ENCODE measurements around the gene TDRD15.
"Not testable (repeated sequence)": the region's sequence is repeated elsewhere in the genome, so short reads cannot be mapped to it uniquely, and the experiment has no call there.

Gene TDRD15

GRCh38 chr2:21123473-21124393 is at the start of gene TDRD15:
TDRD15 (plus strand) TSS chr2:21123968; CDS start chr2:21137468, 13,500 bp downstream.
- no peak for DNase-seq

- DNase-seq: no peak
Observed at GRCh38 chr2:21078296-21078695, 45.5 kb upstream of the TDRD15 start.

- DNase-seq: no peak
Observed at GRCh38 chr2:21083482-21083881, 40.3 kb upstream of the TDRD15 start.

- no peak for DNase-seq
Observed at GRCh38 chr2:21084401-21084800, 39.4 kb upstream of the TDRD15 start.

GRCh38 chr2:21092308-21092869 is 31.4 kb upstream of the TDRD15 start:
- DNase-seq: no peak

GRCh38 chr2:21095178-21095577 is 28.6 kb upstream of the TDRD15 start:
- no peak for DNase-seq

- DNase-seq: no peak
Observed at GRCh38 chr2:21095714-21096113, 28.1 kb upstream of the TDRD15 start.

- no peak for DNase-seq
Observed at GRCh38 chr2:21096458-21096857, 27.3 kb upstream of the TDRD15 start.

GRCh38 chr2:21097331-21097730 is 26.4 kb upstream of the TDRD15 start:
- DNase-seq: no peak

- DNase-seq: no peak
Observed at GRCh38 chr2:21098294-21098693, 25.5 kb upstream of the TDRD15 start.

GRCh38 chr2:21099281-21099907 is 24.4 kb upstream of the TDRD15 start:
- DNase-seq: no peak

GRCh38 chr2:21101514-21102155 is 22.1 kb upstream of the TDRD15 start:
- DNase-seq: not testable (repeated sequence)

GRCh38 chr2:21102356-21102755 is 21.4 kb upstream of the TDRD15 start:
- DNase-seq: no peak

GRCh38 chr2:21103274-21103891 is 20.4 kb upstream of the TDRD15 start:
- peak; percentile 29 for DNase-seq

- no peak for DNase-seq
Observed at GRCh38 chr2:21104030-21104660, 19.6 kb upstream of the TDRD15 start.

GRCh38 chr2:21111012-21111411 is 12.8 kb upstream of the TDRD15 start:
- no peak for DNase-seq

- DNase-seq: no peak
Observed at GRCh38 chr2:21117688-21118087, 6.1 kb upstream of the TDRD15 start.

GRCh38 chr2:21118302-21118920 is 5.4 kb upstream of the TDRD15 start:
- DNase-seq: no peak

GRCh38 chr2:21131861-21132260 is 8.1 kb downstream of the TDRD15 start:
- DNase-seq: no peak

GRCh38 chr2:21135585-21135984 is 11.8 kb downstream of the TDRD15 start:
- no peak for DNase-seq

- DNase-seq: no peak
Observed at GRCh38 chr2:21142149-21142548, 18.4 kb downstream of the TDRD15 start.

- DNase-seq: no peak
Observed at GRCh38 chr2:21146638-21147037, 22.9 kb downstream of the TDRD15 start.

Data from NCI-H2029 (cell line).